CD14-positive monocyte (primary cell): ENCODE measurements around the gene INTS6. TPM values are rescaled to one million over a fixed set of nuclear protein-coding genes. Genes with fewer than 3 reads are reported as not detected.

Experiments
- DNase-seq, 3 donors: peaks; one replicate each; pipeline ENCODE4 v3.0.0-alpha.2; 2011 to 2022
- H2AFZ ChIP-seq: 2 replicates; pipeline ENCODE4 v1.6.0; 2012; ENCODE audit warnings: mild to moderate bottlenecking, low read depth, low read length, inconsistent platforms; ENCODE audit not compliant: insufficient read depth, poor library complexity, severe bottlenecking
- H3K27ac ChIP-seq, 2 donors: 1 replicate in 1 of 2; 2 replicates in 1 of 2; pipeline ENCODE4 v1.5.1; 2012 to 2013; ENCODE audit warnings: low read length in 2 of 2, control low read depth in 1 of 2, inconsistent platforms in 1 of 2, low read depth in 1 of 2, mild to moderate bottlenecking in 1 of 2
- H3K27me3 ChIP-seq, 2 donors: one replicate each; pipeline versions ENCODE4 v1.6.0 to v1.6.1; 2011 to 2013; ENCODE audit warnings: low read length in 2 of 2; ENCODE audit not compliant: control insufficient read depth in 2 of 2, insufficient read depth in 2 of 2
- H3K36me3 ChIP-seq, 2 donors: replicated peaks in 1 of 2; 1 replicate in 1 of 2; 2 replicates in 1 of 2; pipeline versions ENCODE4 v1.5.1 to v1.6.1; 2012 to 2013; ENCODE audit warnings: low read length in 2 of 2, control low read depth in 1 of 2, inconsistent platforms in 1 of 2, mild to moderate bottlenecking in 1 of 2; ENCODE audit not compliant: insufficient read depth in 2 of 2, control insufficient read depth in 1 of 2
- H3K4me1 ChIP-seq, 2 donors: 1 replicate in 1 of 2; 2 replicates in 1 of 2; pipeline versions ENCODE4 v1.5.1 to v1.6.1; 2012 to 2013; ENCODE audit warnings: low read length in 2 of 2, control low read depth in 1 of 2, inconsistent platforms in 1 of 2, mild to moderate bottlenecking in 1 of 2, moderate library complexity in 1 of 2; ENCODE audit not compliant: insufficient read depth in 2 of 2, control insufficient read depth in 1 of 2
- H3K4me2 ChIP-seq: replicated peaks from 2 replicates; pipeline ENCODE3; 2012; ENCODE audit warnings: low read length, moderate library complexity, mild to moderate bottlenecking; ENCODE audit not compliant: poor library complexity, severe bottlenecking; ENCODE audit errors: extremely low read depth
- H3K4me3 ChIP-seq, 3 experiments: fragments of 200-600 bp in 1 of 3; sonication (generic) in 1 of 3; replicated peaks in 1 of 3; 1 replicate in 2 of 3; 2 replicates in 1 of 3; pipeline ENCODE4 v1.5.1; 2011 to 2013; ENCODE audit warnings: low read length in 3 of 3, mild to moderate bottlenecking in 3 of 3, control low read depth in 2 of 3, low read depth in 2 of 3, inconsistent platforms in 1 of 3, moderate library complexity in 1 of 3
- H3K79me2 ChIP-seq: 2 replicates; pipeline ENCODE4 v1.6.0; 2012; ENCODE audit warnings: mild to moderate bottlenecking, control low read depth, inconsistent platforms, low read length, moderate library complexity; ENCODE audit not compliant: insufficient read depth
- H3K9ac ChIP-seq: 2 replicates; pipeline ENCODE4 v1.6.0; 2017; ENCODE audit warnings: low read length, mild to moderate bottlenecking; ENCODE audit not compliant: insufficient read depth, poor library complexity, severe bottlenecking
- H3K9me3 ChIP-seq, 2 donors: replicated peaks in 1 of 2; 1 replicate in 1 of 2; 2 replicates in 1 of 2; pipeline versions ENCODE4 v1.5.1 to v1.6.1; 2012 to 2013; ENCODE audit warnings: low read length in 2 of 2, control low read depth in 1 of 2; ENCODE audit not compliant: control insufficient read depth in 1 of 2, insufficient read depth in 1 of 2
- H4K20me1 ChIP-seq: 2 replicates; pipeline ENCODE4 v1.6.0; 2012; ENCODE audit warnings: mild to moderate bottlenecking, low read length, control low read depth, moderate library complexity; ENCODE audit not compliant: insufficient read depth
- H3K27ac Mint-ChIP-seq, 7 donors: one replicate each; pipeline ENCODE4 v1.8.0; 2020; ENCODE audit warnings: mild to moderate bottlenecking in 7 of 7, mixed read lengths in 7 of 7, moderate library complexity in 6 of 7, inconsistent platforms in 2 of 7
- H3K27me3 Mint-ChIP-seq, 3 donors: one replicate each; pipeline ENCODE4 v1.8.0; 2021 to 2022; ENCODE audit warnings: low read depth in 3 of 3, mild to moderate bottlenecking in 3 of 3, mixed read lengths in 3 of 3, moderate library complexity in 3 of 3, inconsistent platforms in 1 of 3
- H3K36me3 Mint-ChIP-seq, 2 donors: one replicate each; pipeline ENCODE4 v1.8.0; 2020; ENCODE audit warnings: mixed read lengths in 2 of 2, inconsistent platforms in 1 of 2, mild to moderate bottlenecking in 1 of 2
- H3K4me1 Mint-ChIP-seq: one replicate; pipeline ENCODE4 v1.8.0; 2020; ENCODE audit warnings: mild to moderate bottlenecking, mixed read lengths
- H3K4me3 Mint-ChIP-seq, 2 donors: one replicate each; pipeline ENCODE4 v1.8.0; 2020; ENCODE audit warnings: mild to moderate bottlenecking in 2 of 2, mixed read lengths in 2 of 2, moderate library complexity in 1 of 2
- H3K9me3 Mint-ChIP-seq, 7 donors: one replicate each; pipeline ENCODE4 v1.8.0; 2020 to 2022; ENCODE audit warnings: mixed read lengths in 7 of 7, mild to moderate bottlenecking in 6 of 7, moderate library complexity in 6 of 7, inconsistent platforms in 2 of 7
- CTCF ChIP-seq: fragments of 200-600 bp; IDR thresholded peaks from one replicate; pipeline ENCODE4 v1.8.0; 2022; ENCODE audit warnings: antibody characterized with exemption, mild to moderate bottlenecking
- WGBS: methylation state at CpG from one replicate; pipeline ENCODE4 v1.1.5; 2013; ENCODE audit warnings: missing lambda C conversion rate; ENCODE audit not compliant: insufficient coverage; 5-methylcytosine and 5-hydroxymethylcytosine counted together
- intact Hi-C, 2 donors: fragments of 100-400 bp; cut with micrococcal nuclease; formaldehyde crosslinking; loops; one replicate each; pipeline versions ENCODE4 v1.15.0 to v1.15.1; 2023
- polyA plus RNA-seq, 3 donors: library from polyadenylated mRNA; depleted of rRNA in 1 of 3; unstranded in 2 of 3; stranded (reverse) in 1 of 3; fragments of 300-500 nt in 2 of 3; fragments of >200 nt in 1 of 3; fragmentation: Illumina TruSeq in 2 of 3; gene quantifications; 1 replicate in 2 of 3; 2 replicates in 1 of 3; pipeline ENCODE4 v1.2.3, GENCODE V29; 2012 to 2021

Gene INTS6
- polyA plus RNA-seq, 3 donors, result 10.8 to 13.2 (median 11.6) TPM

DNA sequence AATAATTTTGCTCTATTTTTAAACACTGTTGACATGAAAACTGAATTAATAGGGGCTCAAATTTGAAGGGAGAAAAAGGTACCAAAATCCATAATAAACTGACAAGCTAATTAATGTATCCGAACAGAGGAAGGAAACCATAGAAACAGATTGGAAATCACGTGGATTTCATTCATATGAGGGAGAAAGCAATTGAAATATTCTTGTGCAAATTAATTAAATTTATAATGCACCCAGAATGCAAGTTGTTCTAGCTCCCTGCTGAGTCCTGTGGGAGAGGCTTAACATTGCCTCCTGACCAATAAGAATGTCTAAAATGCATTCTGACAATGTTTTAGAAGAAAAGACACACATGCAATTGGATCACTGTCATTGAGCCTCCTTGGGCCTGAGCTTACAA is 131.0 kb downstream of the INTS6 start:
- no peaks in the 10 kb centered on the region for H3K79me2 ChIP-seq
- H3K27me3 Mint-ChIP-seq, result peaks cover 0 to 2% (median 0%) of the 10 kb centered on the region in 3 donors
- no peaks in the 10 kb centered on the region for H4K20me1 ChIP-seq
- TF ChIP-seq CTCF, result no peak
- intact Hi-C loops, result no loop called here
- H3K4me1 Mint-ChIP-seq, result no peaks in the 10 kb centered on the region
- no peaks in the 10 kb centered on the region for H3K36me3 ChIP-seq
- no peaks in the 10 kb centered on the region for H3K4me1 ChIP-seq
- no peak overlapping the region for H3K4me3 Mint-ChIP-seq
- no peak overlapping the region for H3K9ac ChIP-seq
- DNase-seq, result no peak
- no peak overlapping the region for H3K4me3 ChIP-seq
- no peaks in the 10 kb centered on the region for H3K9me3 ChIP-seq
- no peak overlapping the region for H3K4me2 ChIP-seq
- no peaks in the 10 kb centered on the region for H3K27me3 ChIP-seq
- H3K27ac ChIP-seq, result no peak overlapping the region
- H3K9me3 Mint-ChIP-seq, result no peaks in the 10 kb centered on the region
- no peak overlapping the region for H3K27ac Mint-ChIP-seq
- no CpG with 5 or more reads among the region's 2 CpGs for WGBS
- no peak overlapping the region for H2AFZ ChIP-seq
- no peaks in the 10 kb centered on the region for H3K36me3 Mint-ChIP-seq

DNA sequence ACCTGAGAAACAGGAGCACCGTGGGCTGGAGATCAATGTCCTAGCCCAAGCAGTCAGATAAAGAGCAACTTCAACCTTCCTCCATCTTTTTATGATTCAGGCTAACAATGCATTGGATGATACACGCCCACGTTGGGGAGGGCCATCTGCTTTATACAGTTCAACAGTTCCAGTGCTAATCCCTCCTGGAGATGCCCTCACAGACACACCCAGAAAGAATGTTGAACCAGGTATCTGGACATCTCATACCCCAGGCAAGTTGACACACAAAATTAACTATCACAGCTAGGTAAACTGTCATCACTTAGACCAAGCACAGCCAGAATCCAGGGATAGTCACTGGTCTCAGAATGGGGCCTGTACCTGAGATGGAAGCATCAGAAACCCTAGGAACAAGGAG is 134.0 kb downstream of the INTS6 start:
- Mint-ChIP-seq H3K4me3 (no peak overlapping the region), H3K27ac (no peak overlapping the region), H3K36me3 (no peaks in the 10 kb centered on the region), H3K27me3 (peaks cover 2 to 4% (median 3%) of the 10 kb centered on the region in 3 donors), H3K9me3 (no peaks in the 10 kb centered on the region), H3K4me1 (no peaks in the 10 kb centered on the region)
- Histone ChIP-seq H3K27me3 (no peaks in the 10 kb centered on the region), H3K9me3 (no peaks in the 10 kb centered on the region), H3K4me3 (no peak overlapping the region), H3K4me1 (no peaks in the 10 kb centered on the region), H2AFZ (no peak overlapping the region), H4K20me1 (no peaks in the 10 kb centered on the region), H3K4me2 (no peak overlapping the region), H3K9ac (no peak overlapping the region), H3K36me3 (no peaks in the 10 kb centered on the region), H3K79me2 (no peaks in the 10 kb centered on the region), H3K27ac (no peak overlapping the region)
- 92% methylated on average over 3 of the region's 3 CpGs for WGBS
- DNase-seq, result no peak
- TF ChIP-seq CTCF, result no peak
- intact Hi-C loops, result no loop called here
